Epidermal melanocyte (primary cell): Measurements from ENCODE around the gene PLK5.

Experiments used
- DNase-seq: peaks from one replicate; pipeline ENCODE4 v3.0.0; 2011; ENCODE audit warnings: low spot score; ENCODE audit not compliant: insufficient read length

The PLK5 gene

DNA sequence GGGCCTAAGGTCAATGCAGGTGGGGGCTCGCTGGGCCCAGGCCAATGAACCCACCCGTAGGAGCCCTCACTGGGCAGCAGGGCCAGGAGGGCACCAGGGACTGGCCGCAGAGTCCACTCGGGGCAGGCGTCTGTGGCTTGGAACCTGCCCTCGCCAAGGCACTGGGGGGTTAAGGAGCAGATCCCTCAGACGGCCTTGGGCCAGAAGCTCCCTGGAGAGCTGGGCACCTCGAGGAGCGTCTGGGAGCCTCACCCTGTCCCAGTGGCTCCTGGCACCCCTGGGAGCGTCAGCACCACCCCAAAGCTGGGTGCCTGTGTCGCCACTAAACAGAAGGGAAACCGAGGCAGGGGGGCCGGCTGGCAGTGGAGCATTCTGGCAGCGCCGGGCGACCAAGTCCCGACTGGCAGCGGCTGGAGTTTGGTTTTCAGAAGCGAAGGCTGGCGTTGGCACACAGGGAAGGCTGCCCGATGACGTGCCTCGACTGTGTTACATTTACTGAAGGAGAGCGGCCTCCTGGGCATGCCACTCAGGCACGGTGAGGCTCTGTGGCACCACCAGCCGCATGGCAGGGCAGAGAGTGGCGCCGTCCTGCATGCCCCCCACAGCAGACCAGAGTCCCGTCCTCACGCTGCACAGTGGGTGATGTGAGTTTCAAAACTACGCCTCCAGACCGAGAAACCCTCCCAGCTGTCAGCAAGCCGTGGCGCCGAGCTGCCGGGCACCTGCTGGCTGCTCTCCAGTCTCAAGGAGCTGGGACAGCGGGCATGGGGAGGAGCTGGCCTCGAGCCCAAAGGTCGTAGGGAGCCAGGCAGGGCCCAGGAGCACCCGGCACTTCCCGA is 53.4 kb downstream of the PLK5 start:
- DNase-seq = no peak

DNA sequence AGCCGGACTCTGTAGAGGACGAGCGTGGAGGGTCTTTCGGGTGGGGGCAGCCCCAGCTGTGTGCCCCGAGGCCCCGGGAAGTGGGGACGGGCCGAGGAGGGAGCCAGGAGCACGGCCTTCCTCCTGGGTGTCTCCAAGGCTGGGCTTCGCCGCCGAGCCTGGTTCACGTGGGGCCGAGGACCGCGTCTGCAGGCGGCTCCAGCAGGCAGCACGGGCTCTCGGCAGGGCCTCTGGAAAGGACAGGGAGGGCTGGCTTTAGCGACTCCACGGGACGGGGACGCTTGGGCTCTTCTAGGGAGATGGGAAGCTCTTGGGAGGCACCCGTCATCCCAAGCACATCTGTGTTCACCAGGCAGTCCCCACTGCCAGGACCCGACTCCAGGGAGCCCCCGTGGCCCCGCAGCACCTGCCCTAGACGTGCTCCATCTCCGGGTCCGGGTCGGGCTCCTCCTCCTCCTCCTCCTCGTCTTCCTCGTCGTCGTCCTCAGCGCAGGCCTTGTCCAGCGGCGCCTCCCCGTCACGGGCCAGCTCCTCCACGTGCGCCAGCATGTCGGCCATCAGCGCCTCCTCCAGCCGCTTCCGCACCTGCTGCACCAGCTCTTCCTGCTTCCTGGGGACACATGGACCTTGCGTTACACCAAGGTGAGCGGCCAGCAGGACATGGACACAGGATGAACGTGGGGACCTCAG is 54.2 kb downstream of the PLK5 start:
- DNase-seq = no peak

DNA sequence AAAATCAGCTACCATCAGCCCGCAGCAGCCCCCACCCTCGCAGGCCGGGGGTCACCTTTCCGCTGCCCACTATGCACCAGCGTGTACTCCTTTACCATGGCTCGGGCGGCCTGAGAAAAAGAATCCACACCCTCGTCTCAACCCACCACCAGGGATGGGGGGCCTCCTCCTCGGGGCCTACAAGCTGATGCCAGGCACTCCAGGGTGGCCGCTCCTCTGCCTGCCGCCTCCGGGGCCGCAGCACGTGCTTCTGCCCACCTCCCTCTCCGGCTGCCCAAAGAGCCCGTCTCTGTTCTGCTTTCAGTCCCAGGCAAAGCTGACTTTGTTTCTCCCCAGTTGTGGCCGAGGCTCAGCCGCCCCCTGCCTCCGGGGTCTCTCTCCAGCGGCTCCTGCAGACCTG is 55.3 kb downstream of the PLK5 start:
- DNase-seq = no peak

DNA sequence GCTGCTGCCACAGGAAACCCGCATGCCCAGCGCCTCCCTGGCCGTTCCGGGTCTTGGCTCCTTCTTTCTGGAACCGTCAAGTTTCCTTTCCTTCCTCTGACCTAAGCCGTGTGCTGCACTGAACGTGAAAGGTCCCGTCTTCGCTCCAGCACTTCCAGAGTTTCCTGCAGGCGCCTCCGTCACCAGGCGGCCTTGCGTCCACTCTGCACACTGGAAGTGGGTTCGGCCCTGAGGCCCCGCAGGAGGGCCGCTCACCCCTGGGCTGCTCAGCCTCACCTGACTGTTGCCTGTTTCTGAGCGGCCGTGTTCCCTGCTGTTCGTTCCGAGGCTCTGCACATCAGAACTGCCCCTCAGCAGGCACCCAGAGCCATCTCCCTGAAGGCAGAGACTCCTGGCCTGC is 56.5 kb downstream of the PLK5 start:
- no peak for DNase-seq

DNA sequence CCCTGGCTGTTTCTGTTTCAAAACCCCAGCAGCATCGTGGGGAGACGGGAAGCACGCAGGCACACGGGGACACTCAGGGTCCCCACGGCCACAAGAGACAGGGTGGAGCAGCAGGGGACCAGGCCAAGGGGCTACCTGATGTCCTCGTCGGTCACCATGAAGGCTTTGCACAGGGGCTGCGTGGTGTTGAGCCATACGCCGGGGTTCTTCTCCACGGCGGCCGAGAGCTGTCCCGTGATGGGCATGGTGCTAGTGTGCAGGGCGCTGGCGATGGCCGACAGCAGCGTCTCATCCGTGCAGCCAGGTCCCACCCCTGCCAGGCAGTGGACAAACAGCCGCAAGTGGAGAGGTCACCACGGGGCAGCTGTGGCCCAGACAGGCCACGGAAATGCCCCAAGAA is 57.1 kb downstream of the PLK5 start:
- no peak for DNase-seq

DNA sequence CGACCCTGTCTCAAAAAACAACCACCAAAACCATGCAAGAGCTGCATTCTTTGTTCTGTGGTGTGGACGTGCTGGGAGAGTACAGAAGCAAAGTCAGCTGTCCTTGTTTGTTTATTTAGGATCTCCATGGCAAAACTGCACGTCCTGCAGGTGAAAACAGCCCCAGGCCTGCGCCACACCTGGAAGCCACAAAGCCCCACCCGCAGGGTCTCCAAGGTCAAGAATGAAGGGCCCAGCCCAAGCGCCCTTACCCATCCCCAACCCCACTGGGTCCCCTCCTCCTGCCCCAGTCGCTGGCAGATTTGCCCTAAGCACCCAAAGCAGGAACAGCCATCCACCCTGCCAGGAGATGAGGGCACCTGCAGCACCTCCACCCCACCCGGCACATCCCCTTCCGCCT is 58.3 kb downstream of the PLK5 start:
- no peak for DNase-seq

DNA sequence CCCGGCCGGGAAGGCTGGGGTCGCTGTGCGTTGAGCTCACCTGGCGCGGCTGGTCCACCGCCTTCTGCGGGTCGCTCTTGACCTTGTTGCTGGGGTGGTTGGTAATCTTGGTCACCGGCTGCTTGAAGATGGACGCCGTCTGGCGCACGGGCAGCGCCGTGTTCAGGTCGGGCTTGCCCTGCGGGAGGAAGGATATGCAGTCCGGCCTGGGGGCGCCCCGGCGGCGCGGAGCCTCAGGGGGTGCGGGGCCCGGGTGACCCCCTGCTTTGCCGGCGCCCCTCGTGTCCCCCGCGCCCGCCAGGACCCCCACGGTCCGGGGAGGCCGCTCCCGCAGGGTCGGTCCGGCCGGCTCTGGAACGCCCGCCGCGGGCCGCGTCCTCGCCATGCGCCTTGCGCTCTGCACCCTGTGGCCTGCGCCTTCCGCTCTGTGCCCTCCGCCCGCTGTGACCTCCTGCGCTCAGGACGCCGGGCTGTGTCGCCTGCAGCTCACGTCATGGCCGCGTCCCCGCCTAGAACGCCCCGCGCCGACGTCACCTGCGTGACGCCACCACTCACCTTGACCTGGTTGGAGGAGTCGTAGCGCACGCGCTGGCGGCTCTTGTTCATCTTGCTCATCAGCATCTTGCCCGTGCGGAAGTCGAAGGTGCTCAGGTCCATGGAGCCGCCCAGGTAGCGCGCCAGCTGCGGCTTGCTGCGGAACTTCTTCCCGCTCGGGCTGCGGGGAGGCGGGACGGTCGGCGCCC is 60.8 kb downstream of the PLK5 start:
- DNase-seq = no peak

DNA sequence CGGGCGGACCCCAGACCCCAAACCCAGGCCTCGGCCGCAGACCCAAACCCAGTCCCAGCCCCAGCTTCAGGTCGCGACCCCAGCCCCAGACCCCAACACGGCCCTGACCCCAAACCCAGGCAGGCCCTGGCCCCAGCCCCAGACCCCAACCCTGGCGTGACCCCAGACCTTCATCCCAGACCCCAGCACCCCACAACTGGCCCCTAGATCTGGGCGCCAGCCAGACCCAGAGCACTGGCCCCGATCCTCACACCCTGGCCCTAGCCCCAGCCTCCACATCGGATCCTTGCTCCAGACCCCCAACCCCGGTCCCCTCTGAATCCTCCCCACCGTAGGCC is 61.3 kb downstream of the PLK5 start:
- no peak for DNase-seq
